IMR-90 (cell line): ENCODE data around the gene TMPRSS2. TPM values are rescaled to one million over a fixed set of nuclear protein-coding genes. Genes with fewer than 3 reads are reported as not detected.

Experiments
- ATAC-seq: fragments of 200-7000 bp; cut with Tn5 transposase; 2 replicates; pipeline ENCODE4 v1.9.1; 2020; ENCODE audit warnings: low read depth, mild to moderate bottlenecking, moderate library complexity
- BruUV-seq: library from RNA; stranded (reverse); fragments of 400-500 nt; replicated peaks from 2 replicates; lab custom pipeline; 2021; lab: Mats Ljungman, UMichigan
- CTCF ChIA-PET: fragments of 300-600 bp; formaldehyde crosslinking; extraction: SDS; loops from one replicate; lab custom pipeline; 2021; ENCODE audit warnings: antibody characterized with exemption; lab: Yijun Ruan, JAX
- POLR2A ChIA-PET: fragments of 300-600 bp; sonication (Branson Sonifier 250); formaldehyde crosslinking; loops from one replicate; lab custom pipeline; 2022; ENCODE audit warnings: antibody characterized with exemption; ENCODE audit not compliant: unreplicated experiment; lab: Charles Lee
- DNase-seq: peaks from one replicate; pipeline ENCODE4 v3.0.0; 2013
- H2AFZ ChIP-seq: replicated peaks from 2 replicates; pipeline ENCODE3; 2013; ENCODE audit warnings: low read length, mild to moderate bottlenecking; ENCODE audit not compliant: poor library complexity
- H2AK5ac ChIP-seq: 2 replicates; pipeline ENCODE4 v1.6.1; 2013; ENCODE audit warnings: low read depth, low read length, inconsistent platforms
- H2AK9ac ChIP-seq: replicated peaks from 2 replicates; pipeline ENCODE3; 2013; ENCODE audit warnings: mild to moderate bottlenecking, low read depth, low read length, moderate library complexity; ENCODE audit not compliant: poor library complexity
- H2BK120ac ChIP-seq: 2 replicates; pipeline ENCODE4 v1.6.1; 2013; ENCODE audit warnings: low read depth, low read length, inconsistent platforms
- H2BK15ac ChIP-seq: 3 replicates; pipeline ENCODE4 v1.6.1; 2013; ENCODE audit warnings: low read depth, low read length, inconsistent platforms
- H2BK20ac ChIP-seq: 2 replicates; pipeline ENCODE4 v1.6.1; 2013; ENCODE audit warnings: low read depth, mild to moderate bottlenecking, inconsistent platforms, low read length, moderate library complexity
- H2BK5ac ChIP-seq: 2 replicates; pipeline ENCODE4 v1.6.1; 2013; ENCODE audit warnings: mild to moderate bottlenecking, low read depth, low read length, inconsistent platforms; ENCODE audit not compliant: poor library complexity, severe bottlenecking
- H3K14ac ChIP-seq: replicated peaks from 2 replicates; pipeline ENCODE4 v1.6.1; 2013; ENCODE audit warnings: low read depth, low read length, inconsistent platforms
- H3K18ac ChIP-seq: 2 replicates; pipeline ENCODE4 v1.6.1; 2013; ENCODE audit warnings: low read depth, low read length, control low read depth
- H3K23ac ChIP-seq: 2 replicates; pipeline ENCODE4 v1.6.1; 2013; ENCODE audit warnings: low read depth, low read length, inconsistent platforms
- H3K27ac ChIP-seq: 2 replicates; pipeline ENCODE4 v1.5.1; 2013; ENCODE audit warnings: mild to moderate bottlenecking, control low read depth, low read length; ENCODE audit not compliant: insufficient read depth
- H3K27me3 ChIP-seq: 2 replicates; pipeline ENCODE4 v1.6.1; 2013; ENCODE audit warnings: low read length; ENCODE audit not compliant: control insufficient read depth, insufficient read depth
- H3K36me3 ChIP-seq: 2 replicates; pipeline ENCODE4 v1.6.1; 2013; ENCODE audit warnings: low read length, mixed read lengths; ENCODE audit not compliant: control insufficient read depth, insufficient read depth
- H3K4ac ChIP-seq: 2 replicates; pipeline ENCODE4 v1.6.1; 2013; ENCODE audit warnings: low read depth, low read length, inconsistent platforms
- H3K4me1 ChIP-seq: 2 replicates; pipeline ENCODE4 v1.6.1; 2013; ENCODE audit warnings: low read length, mixed read lengths; ENCODE audit not compliant: control insufficient read depth, insufficient read depth
- H3K4me2 ChIP-seq: 2 replicates; pipeline ENCODE4 v1.6.1; 2013; ENCODE audit warnings: low read depth, mild to moderate bottlenecking, control low read depth, low read length, moderate library complexity
- H3K4me3 ChIP-seq: 2 replicates; pipeline ENCODE4 v1.5.1; 2013; ENCODE audit warnings: low read depth, mild to moderate bottlenecking, control low read depth, low read length, moderate library complexity; ENCODE audit not compliant: insufficient read depth
- H3K56ac ChIP-seq: 2 replicates; pipeline ENCODE4 v1.6.1; 2013; ENCODE audit warnings: low read length, inconsistent platforms; ENCODE audit not compliant: insufficient read depth; ENCODE audit errors: extremely low read depth
- H3K79me1 ChIP-seq, 2 experiments: 2 replicates each; pipeline ENCODE4 v1.6.1; 2013; ENCODE audit warnings: low read length in 2 of 2, inconsistent platforms in 1 of 2, low read depth in 1 of 2
- H3K9ac ChIP-seq: 2 replicates; pipeline ENCODE4 v1.6.1; 2013; ENCODE audit warnings: low read depth, low read length, control low read depth
- H3K9me1 ChIP-seq: 2 replicates; pipeline ENCODE4 v1.6.1; 2013; ENCODE audit warnings: low read length, inconsistent platforms; ENCODE audit not compliant: insufficient read depth
- H3K9me3 ChIP-seq: 2 replicates; pipeline ENCODE4 v1.6.1; 2013; ENCODE audit warnings: low read length; ENCODE audit not compliant: control insufficient read depth, insufficient read depth
- H4K20me1 ChIP-seq: 2 replicates; pipeline ENCODE4 v1.6.1; 2013; ENCODE audit warnings: low read length, inconsistent platforms; ENCODE audit not compliant: insufficient read depth
- H4K5ac ChIP-seq: 2 replicates; pipeline ENCODE4 v1.6.1; 2013; ENCODE audit warnings: mild to moderate bottlenecking, low read depth, low read length, control low read depth
- H4K8ac ChIP-seq, 2 experiments: 2 replicates each; pipeline ENCODE4 v1.6.1; 2013; ENCODE audit warnings: low read depth in 2 of 2, low read length in 2 of 2, control low read depth in 1 of 2, inconsistent platforms in 1 of 2
- H4K91ac ChIP-seq: 2 replicates; pipeline ENCODE4 v1.6.1; 2013; ENCODE audit warnings: low read depth, low read length, inconsistent platforms; ENCODE audit not compliant: insufficient read depth
- CTCF ChIP-seq: conservative IDR thresholded peaks from 2 replicates; pipeline ENCODE4 v1.5.1; 2012; ENCODE audit warnings: mild to moderate bottlenecking, low read depth, low read length, improper control_type of control experiment
- NFE2L2 ChIP-seq: fragments of 150-350 bp; IDR thresholded peaks from 2 replicates; pipeline ENCODE4 v1.6.1; 2016; ENCODE audit warnings: low read depth, mild to moderate bottlenecking, low read length
- RCOR1 ChIP-seq: IDR thresholded peaks from 2 replicates; pipeline ENCODE4 v1.6.1; 2012; ENCODE audit warnings: mild to moderate bottlenecking, low read length, improper control_type of control experiment; ENCODE audit not compliant: insufficient replicate concordance
- WGBS, 2 experiments: methylation state at CpG; one replicate each; pipeline versions ENCODE4 v1.1.5 to v1.1.7; 2013; ENCODE audit warnings: missing lambda C conversion rate in 2 of 2; ENCODE audit not compliant: insufficient read length in 1 of 2; ENCODE audit errors: extremely low coverage in 2 of 2; 5-methylcytosine and 5-hydroxymethylcytosine counted together
- dilution Hi-C: fragments of 300-500 bp; cut with HindIII; formaldehyde crosslinking; loops from one replicate; pipeline ENCODE4 v1.14.3; 2018; ENCODE audit warnings: low sequenced_read_pairs; ENCODE audit not compliant: unreplicated experiment
- in situ Hi-C: fragments of 300-500 bp; cut with MboI; formaldehyde crosslinking; loops from 3 replicates; pipeline ENCODE4 v1.14.3; 2019; ENCODE audit warnings: low sequenced_read_pairs, inconsistent platforms, mixed read lengths
- intact Hi-C: fragments of 100-400 bp; cut with micrococcal nuclease; formaldehyde crosslinking; loops from 2 replicates; pipeline ENCODE4 v1.10.0; 2022
- polyA plus RNA-seq, 3 experiments: library from polyadenylated mRNA; depleted of rRNA; stranded (reverse); fragments of >200 nt; gene quantifications; 2 replicates each; pipeline ENCODE4 v1.2.3, GENCODE V29; 2012; ENCODE audit warnings: low replicate concordance in 1 of 3
- total RNA-seq: library from RNA; depleted of rRNA; stranded (reverse); fragments of >200 nt; gene quantifications from 2 replicates; pipeline ENCODE4 v1.2.3, GENCODE V29; 2012

Gene TMPRSS2
- total and polyA plus RNA-seq, 2 of the 4 experiments (the other 2 are of a cell fraction): not detected

GRCh38 chr21:41548781-41549180 is 40.8 kb upstream of the TMPRSS2 start:
- Histone ChIP-seq H3K79me1 (no peaks in the 10 kb centered on the region), H4K91ac (no peak overlapping the region), H2BK120ac (no peak overlapping the region), H3K18ac (no peak overlapping the region), H3K9me3 (no peaks in the 10 kb centered on the region; the same call in 1 of the 2 replicates), H4K20me1 (no peaks in the 10 kb centered on the region), H2AK5ac (no peak overlapping the region), H3K4ac (no peak overlapping the region), H4K8ac (no peak overlapping the region), H2BK5ac (no peak overlapping the region), H2BK20ac (no peak overlapping the region), H3K56ac (no peak overlapping the region), H3K14ac (no peak overlapping the region), H3K4me2 (no peak overlapping the region), H3K36me3 (no peaks in the 10 kb centered on the region), H2AFZ (no peak overlapping the region), H3K9me1 (no peaks in the 10 kb centered on the region), H3K9ac (no peak overlapping the region), H3K4me3 (no peak overlapping the region), H3K4me1 (no peaks in the 10 kb centered on the region), H4K5ac (no peak overlapping the region), H2AK9ac (no peak overlapping the region), H2BK15ac (no peak overlapping the region), H3K27me3 (peaks cover 17% of the 10 kb centered on the region), H3K23ac (no peak overlapping the region), H3K27ac (no peak overlapping the region)
- intact Hi-C loops: no loop called here
- CTCF ChIA-PET: interaction anchor here (0.6 to 1.2 kb wide), 2 partner anchors 8 to 259 kb away, joined by 3 read pairs; no protein-coding TSS in a partner anchor
- TF ChIP-seq CTCF: no peak
- TF ChIP-seq RCOR1: no peak
- TF ChIP-seq NFE2L2: no peak
- ATAC-seq (no peak), DNase-seq (no peak)
- in situ Hi-C loops: loop anchor here (25.0 kb wide), 1 partner anchor 386 kb away; the partner anchor contains the start of gene BACE2
- no TSS peak for BruUV-seq
- WGBS, 2 experiments: 51% methylated on average over 3 of the region's 8 CpGs; no CpG with 5 or more reads in 1 of the 2 experiments
- POLR2A ChIA-PET: no interaction called here
- dilution Hi-C loops: no loop called here
